ENCODE results near the gene AP1S3.

- TF ChIP-seq CTCF (conservative IDR thresholded peaks at IDR 0.05; ENCODE audit: low read depth, low read length): no peak
- TF ChIP-seq EZH2phosphoT487 (IDR thresholded peaks at IDR 0.05; ENCODE audit: borderline replicate concordance, low read length): no peak
- no peak for TF ChIP-seq EZH2 (IDR thresholded peaks at IDR 0.05; ENCODE audit: low read length, unreplicated experiment)
These were observed 111.9 kb downstream of the AP1S3 start for GRCh38 chr2:223725494-223725893.

All from PC-3 (cell line).